Dorsolateral prefrontal cortex (tissue), 118 donors: ENCODE results near the gene STK36. TPM values are rescaled to one million over a fixed set of nuclear protein-coding genes. Genes with fewer than 3 reads are reported as not detected.

Experiments used
- total RNA-seq, 120 experiments: library from RNA; stranded (reverse); gene quantifications; one replicate each; pipeline versions ENCODE4 v1.2.3 to v1.2.4, GENCODE V29; 2022

STK36 gene
- total RNA-seq, 120 experiments from 2014 or later, result 35.1 to 141 (median 75.9) TPM

Other genes with a start within 250 kb of the STK36 start
- 10 to 100 TPM; 15.0 to 42.8 (median 26.7) TPM for gene USP37, start 103.7 kb upstream of the STK36 start, total RNA-seq
- 10 to 100 TPM; 27.4 to 52.0 (median 37.4) TPM for gene CNOT9, start 103.2 kb upstream of the STK36 start, total RNA-seq
- 10 to 100 TPM in 14 of 120 experiments, 1 to 10 TPM in 106; 2.4 to 17.0 (median 6.2) TPM for gene PLCD4, start 64.2 kb upstream of the STK36 start, total RNA-seq
- gene ZNF142, start 12.5 kb upstream of the STK36 start, total RNA-seq, result 10 to 100 TPM; 32.6 to 56.7 (median 43.4) TPM
- gene BCS1L, start 12.4 kb upstream of the STK36 start, total RNA-seq, result 10 to 100 TPM; 21.5 to 56.6 (median 35.8) TPM
- 10 to 100 TPM; 13.3 to 46.1 (median 29.1) TPM for gene RNF25, start 84 bp upstream of the STK36 start, total RNA-seq
- 100 to 1,000 TPM in 1 of 120 experiments, 10 to 100 TPM in 119; 19.5 to 103 (median 40.4) TPM for gene TTLL4, start 38.7 kb downstream of the STK36 start, total RNA-seq
- gene CYP27A1, start 110.1 kb downstream of the STK36 start, total RNA-seq, result 100 to 1,000 TPM in 1 of 120 experiments, 10 to 100 TPM in 119; 12.4 to 139 (median 33.9) TPM
- under 1 TPM in 2 of 120 experiments, not detected in 118; 0.44 to 0.60 TPM for gene PRKAG3, start 159.7 kb downstream of the STK36 start, total RNA-seq
- gene WNT6, start 187.7 kb downstream of the STK36 start, total RNA-seq, result 1 to 10 TPM in 58 of 120 experiments, under 1 TPM in 56, not detected in 6; 0.31 to 4.9 (median 1.0) TPM
- 1 to 10 TPM in 70 of 120 experiments, under 1 TPM in 49, not detected in 1; 0.25 to 3.3 (median 1.1) TPM for gene WNT10A, start 208.8 kb downstream of the STK36 start, total RNA-seq